ENCODE data around the gene CDH15.

Gene CDH15

DNA sequence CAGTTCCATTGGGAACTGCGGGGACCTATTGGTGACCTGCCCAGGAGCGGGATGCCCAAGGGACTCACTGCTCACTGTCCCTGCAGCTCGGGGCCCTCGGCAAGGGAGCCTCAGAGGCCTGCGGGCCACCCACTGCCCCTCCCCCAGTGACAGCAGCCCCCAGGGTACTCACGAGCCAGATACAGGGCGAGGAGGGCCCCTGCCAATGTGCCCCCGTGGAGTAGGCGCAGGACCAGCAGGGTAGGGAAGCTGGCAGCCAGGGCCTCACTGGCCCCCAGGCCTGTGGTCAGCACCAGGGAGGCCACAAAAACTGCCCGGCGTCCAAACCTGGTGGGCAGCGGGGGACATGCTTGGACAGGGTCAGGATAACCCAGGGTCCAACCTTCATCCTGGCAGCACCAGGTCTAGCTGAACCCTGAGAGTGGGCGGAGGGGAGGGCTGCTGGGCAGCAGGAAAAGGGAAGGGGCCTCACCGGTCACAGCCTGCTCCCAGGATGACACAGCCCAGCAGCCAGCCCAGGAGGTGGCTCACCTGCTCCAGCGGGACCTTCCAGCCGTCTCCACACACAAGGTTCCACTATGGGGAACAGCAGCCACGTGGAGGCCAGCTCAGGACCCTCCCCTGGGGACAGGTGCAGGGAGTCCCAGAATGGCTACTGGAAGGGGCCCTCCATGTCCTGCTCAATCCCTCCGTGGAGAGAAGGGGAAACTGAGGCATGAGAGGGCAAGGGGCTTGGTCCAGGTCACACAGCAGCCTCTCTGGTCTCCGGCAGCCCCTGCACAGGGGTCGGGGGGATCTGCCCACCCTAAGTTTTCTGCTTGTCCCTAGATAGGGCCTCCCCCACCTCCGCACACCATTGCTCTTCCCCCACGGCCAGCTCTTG is 27.9 kb downstream of the CDH15 start:
- no peak for DNase-seq (ENCODE audit: low read depth)

DNA sequence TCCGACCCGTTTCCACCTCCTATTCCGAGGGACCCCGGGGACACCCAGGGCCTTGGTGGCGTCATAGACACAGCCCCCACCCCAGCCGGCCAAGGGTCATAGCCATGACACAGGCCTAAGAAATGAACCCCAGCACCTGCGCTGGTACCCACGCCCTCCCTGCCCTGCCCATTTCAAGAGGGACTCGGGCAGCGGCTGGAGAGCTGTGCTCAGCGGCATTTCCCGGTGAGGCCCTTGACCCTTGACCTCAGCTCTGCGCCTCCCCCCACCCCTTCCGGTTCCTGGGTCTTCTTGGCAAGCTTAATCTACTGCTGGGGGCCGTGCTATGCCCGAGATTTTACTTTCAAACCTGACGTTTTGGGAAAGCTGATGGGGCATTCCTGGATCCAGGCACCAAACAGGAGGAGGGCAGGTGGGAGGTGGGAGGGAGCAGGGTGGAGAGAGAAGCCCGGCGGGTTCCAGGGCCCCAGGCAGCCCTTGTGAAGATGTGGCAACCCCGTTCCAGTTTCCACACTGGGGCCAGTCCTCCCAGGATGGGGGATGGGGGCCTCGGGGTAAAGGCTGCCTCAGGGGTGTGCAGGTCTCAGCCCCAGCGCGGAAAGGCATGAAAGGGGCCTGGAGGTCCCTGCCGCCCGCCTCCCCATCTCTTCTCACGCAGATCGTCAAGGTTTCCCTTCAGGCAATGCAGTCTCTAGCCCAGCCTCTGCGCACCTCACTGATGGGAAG is 28.7 kb downstream of the CDH15 start, which contains the start of gene SLC22A31:
TSS of gene SLC22A31 (minus strand) at position 414 of the 726 bp plus-strand sequence. CDS start at position 378, 36 bp downstream.
- no peak for DNase-seq (ENCODE audit: low read depth)

DNA sequence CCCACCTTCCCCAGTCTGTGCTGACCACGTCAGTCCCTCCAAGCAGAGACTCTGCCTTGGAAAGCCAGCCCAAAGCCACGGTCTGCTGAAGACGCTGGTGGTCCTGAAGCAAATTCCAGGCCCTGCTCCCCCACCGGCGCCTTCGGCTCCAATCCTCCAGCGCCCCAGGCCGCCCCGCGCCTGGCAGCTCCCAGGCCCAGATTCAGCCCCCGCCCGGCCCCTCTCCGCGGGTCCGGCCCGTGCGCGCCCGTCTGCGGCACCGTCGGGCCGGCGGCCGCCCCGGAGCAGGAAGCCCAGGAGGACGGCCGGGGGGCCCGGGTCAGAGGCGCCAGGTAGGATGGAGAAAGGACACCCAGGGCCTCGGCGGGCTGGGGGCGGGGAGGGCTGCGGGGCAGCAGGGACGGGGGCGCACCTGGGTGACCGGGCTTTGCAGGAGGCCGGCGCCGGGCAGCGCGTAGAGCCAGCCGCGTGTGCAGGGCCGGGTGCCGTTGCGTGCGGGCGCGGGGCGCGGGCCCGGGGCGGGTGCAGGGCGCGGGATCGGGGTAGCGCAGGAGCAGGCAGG is 29.4 kb downstream of the CDH15 start:
- no peak for DNase-seq (ENCODE audit: low read depth)

DNA sequence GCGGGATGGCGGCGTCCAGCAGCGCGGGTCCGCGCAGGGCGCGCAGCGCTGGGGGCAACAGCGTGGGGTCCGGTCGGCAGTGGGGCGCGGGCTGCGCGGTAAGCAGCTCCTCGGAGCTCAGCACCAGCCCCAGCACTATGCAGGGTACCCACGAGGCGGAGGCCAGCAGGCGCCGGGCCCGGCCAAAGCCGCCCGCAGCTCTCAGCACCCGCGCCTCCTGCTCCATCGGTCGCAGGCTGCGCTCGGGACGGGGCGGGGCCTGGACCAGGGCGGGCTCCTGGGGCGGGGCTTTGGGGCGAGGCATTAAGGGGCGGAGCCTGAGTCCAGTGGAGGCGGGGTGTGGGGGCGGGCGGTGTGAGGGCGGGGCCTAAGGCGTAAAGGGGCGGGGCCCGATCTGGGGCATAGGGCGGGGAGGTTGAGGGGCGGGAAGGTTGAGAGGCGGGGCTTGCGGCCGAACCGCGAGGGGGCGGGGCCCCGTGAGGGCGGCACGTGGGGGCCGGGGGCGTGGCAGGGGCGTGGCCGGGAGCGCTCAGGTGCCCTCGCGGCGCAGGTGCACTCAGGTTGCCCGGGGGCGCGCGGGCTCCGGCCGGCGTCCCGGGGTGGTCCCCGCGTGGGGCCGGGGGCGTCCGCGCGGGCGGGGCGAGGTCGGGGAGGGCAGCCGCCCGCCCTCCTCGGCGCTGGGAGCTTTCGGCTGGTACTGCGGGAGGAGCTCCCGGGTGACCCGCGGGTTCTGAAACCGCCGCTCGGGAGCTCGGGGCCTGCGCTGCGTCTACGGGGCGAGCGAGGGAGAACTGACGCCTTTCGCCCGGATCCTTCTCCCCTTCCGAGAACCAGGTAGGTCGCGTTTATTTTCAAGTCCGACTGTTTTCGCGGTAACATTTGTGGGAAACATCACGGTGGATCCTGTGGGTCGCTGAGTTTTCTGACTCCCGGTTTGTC is 30.2 kb downstream of the CDH15 start:
- peak; percentile 51 for DNase-seq (ENCODE audit: low read depth)

DNA sequence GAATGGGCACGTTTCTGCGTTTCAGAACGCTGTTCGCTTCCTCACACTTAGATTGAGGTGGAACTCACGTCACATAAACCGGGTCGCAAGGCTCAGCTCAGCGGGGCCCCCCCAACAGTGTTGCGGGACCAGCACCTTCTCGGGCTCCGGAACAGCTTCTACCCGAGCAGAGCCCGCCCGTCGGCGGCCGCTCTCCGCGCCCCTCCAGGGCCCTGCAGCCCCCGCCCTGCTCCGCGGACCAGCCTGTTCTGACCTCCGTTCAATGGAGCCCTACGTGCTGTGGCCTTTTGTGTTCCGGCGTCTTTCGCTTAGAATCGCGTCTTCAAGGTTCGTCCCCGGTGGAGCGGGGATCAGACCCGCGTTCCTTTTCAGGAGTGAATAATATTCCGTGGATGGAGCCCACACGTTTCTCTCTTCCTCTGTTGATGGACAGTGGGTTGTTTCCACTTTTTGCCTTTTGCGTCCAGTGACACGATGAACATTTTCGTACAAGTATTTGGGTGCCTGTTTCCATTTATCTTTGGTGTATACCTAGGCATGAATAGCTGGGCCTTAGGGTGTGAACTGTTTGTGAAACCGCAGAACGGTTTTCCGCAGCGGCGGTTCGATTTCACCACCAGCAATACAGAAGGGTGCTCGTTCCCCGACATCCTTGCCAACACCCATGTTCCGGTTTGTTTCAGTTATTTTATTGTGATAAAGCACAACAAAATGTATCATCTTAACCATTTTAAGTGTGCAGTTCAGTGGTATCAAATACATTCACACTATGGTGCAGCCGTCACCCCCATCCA is 31.1 kb downstream of the CDH15 start:
- DNase-seq (ENCODE audit: low read depth), result no peak

DNA sequence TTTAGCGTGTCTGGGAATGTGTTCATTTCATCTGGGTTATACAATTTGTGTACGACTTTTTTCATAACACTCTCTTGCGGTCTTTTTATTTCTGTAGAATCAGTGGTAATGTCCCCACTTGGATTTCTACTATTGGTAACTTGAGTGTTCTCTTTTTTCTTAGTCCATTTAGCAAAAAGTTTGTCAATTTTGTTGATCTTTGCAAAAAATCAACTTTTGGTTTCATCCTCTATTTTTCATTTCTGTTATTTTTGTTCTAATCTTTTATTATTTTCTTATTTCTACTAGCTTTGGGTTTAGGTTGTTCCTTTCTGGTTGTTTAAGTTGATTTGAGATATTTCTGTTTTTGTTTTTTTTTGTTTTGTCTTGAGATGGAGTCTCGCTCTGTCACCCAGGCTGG is 36.4 kb downstream of the CDH15 start:
- no peak for DNase-seq (ENCODE audit: low read depth)

DNA sequence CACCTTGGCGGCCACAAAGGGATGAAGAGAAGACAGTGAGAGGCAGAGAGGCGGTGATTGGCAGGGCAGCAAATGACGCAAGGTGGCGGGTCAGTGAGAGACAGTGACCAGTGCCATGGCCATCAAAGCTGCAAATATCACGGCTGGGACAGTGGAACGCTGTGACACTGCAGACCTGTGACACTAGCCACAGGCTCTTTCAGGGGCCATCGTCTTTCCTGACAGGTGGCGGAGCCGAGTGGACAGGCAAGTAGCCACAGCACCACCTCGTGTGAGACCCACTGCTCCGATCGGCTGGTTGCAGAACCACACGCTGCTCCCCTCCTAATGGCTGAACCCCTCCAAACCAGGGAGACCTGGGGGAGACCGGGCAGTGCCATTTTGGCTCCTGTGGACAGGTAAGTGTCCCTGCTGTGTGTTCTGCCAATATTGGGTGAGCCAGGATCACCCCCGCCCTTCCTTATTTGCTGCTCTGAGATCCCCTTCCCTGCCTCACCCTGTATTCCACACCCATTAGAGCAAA is 38.0 kb downstream of the CDH15 start:
- no peak for DNase-seq (ENCODE audit: low read depth)

DNA sequence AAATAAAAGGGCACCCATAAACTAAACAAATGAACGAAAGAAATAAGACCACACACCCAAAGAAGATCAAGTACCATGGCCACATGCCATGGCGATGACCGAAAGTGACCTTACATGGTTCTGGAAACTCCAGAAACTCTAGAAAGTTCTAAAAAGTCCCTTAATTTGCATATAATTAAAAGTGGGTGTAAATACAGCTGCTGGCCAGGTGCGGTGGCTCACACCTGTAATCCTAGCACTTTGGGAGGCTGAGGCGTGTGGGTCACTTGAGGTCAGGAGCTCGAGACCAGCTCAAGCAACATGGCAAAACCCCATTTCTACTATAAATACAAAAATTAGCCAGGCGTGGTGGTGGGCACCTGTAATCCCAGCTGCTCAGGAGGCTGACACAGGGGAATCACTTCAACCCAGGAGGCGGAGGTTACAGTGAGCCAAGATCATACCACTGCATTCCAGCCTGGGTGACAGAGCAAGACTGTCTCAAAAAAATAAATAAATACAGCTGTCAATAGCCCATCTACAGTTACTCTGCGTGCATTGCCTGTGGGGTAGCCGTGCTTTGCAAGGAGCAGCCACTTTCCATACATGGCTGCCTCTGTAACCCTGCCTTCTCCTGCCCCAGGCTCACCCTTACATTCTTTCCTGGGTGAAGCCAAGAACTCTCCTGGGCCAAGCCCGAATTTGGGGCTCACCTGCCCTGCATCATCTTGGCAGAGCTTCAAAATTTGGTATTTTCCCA is 38.8 kb downstream of the CDH15 start:
- no peak for DNase-seq (ENCODE audit: low read depth)

DNA sequence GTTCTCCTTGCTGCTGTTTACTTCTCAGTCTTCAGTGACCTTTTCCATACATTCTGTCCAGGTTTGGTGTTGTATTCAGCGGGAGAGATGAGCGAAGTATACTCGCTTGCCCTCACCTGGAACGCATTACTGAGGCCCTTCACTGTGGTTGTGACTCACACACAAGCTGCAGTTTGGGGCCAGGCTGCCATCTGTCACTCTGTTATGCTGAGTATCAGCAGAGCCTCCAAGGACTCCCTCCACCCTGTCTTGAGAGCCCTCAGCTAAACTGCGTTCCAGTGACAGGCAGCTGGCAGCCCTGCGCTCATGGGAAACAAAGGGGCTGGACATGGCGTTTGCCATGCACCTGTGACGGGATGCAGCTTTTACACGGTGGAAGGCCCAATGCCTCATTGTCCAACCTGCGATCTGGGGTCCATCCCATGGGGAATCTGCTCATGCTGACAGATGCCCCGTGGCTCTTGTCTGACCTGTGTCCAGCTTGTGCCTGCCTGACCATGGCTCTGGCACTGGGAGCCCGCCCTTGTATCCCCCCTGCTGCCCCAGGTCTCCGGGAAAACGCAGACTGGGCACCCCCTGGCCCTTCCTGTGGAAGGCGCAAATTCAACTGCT is 39.5 kb downstream of the CDH15 start:
- no peak for DNase-seq (ENCODE audit: low read depth)

DNA sequence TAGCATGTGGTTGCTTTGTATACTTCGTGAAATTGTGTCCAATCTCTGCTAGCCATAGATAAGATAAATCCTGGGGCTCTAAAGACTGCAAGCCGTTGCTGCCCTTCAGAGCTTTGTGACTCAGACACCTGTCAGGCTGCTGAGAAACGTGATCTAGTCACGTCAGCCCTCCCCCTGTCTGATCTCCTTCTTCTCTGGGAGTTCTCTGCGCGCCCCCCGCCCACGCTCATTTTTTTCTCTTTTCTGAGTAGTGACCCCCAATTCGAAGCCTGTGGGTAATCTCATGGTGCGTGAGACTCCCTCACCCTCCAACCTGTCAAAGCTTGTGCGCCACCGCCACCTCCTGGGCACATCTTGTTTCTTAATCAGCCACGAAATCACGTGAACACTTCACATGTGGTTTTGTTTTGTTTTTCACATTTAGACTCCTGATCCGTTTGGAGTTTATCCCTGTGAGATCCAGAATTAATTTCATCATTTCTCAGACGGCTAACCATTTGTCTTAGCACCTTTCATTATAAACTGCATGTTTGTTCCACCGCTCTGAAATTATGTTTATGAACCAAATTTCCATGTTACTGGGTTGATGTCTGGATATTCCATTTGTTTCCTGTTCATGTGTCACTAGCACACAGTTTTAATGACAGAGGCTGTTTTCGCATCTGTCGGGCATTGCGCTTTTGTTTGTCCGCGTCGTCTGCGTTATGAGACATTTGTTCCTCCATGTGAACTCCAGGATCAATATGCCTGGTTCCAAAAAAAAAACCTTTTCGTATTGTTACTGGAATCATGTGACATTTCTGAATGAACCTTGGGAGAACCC is 45.0 kb downstream of the CDH15 start:
- DNase-seq (ENCODE audit: low read depth), result peak; percentile 63

DNA sequence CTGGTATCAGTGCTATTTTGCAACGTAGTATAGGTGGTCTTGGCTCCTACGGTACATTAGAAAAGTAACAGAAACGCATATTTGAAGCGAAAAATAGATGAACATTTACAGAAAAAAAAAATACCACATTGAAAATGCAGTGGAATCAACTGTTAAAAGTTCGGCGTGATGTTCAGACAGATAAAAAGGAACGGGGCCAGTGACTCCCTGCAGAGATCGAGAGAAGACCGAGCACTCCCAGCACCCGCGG is 45.5 kb downstream of the CDH15 start:
- DNase-seq (ENCODE audit: low read depth), result no peak

DNA sequence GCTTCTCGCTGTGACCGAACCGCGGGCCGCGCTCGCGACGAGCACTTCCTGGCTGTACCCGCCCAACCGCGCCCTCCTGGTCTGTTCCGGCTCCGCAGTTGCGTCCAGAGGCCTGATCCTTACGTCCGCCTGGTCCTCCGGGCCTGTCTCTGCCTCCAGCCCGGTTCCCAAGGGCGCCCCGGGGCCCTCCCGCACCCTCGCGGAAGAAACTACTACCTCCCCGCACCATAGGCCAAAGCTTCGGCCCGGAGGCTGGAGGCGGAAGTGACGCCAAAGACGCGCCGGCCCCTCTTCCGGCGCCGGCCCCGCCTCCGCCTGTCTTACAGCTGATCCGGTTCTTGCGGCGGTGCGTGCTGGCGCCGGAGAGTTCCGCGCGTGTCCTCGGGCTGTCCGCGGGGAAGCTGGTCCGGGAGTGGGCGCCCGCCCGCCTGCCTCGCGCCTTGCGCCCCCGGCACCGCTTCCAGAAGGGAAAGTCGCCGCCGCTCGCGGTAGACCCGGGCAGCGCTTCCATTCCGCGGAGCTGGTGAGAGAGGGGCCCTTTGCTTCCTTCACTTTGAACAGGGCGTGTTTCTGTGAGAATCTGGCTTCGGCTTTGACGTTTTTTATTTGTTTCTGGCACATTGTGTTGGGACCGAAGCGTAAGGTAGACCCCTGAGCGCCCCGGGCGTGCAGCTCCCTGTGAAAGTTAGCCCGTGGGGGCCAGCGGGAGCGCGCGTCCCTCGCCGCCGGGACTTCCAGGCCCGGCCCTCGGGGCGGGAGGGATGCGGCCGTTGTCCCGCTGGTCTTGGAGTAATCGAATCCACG is 46.0 kb downstream of the CDH15 start, which contains the start of gene ZNF778:
TSS of gene ZNF778 (plus strand) at position 316 of the 804 bp plus-strand sequence. CDS start 3,425 bp downstream, outside the sequence.
- peak; percentile 64 for DNase-seq (ENCODE audit: low read depth)

DNA sequence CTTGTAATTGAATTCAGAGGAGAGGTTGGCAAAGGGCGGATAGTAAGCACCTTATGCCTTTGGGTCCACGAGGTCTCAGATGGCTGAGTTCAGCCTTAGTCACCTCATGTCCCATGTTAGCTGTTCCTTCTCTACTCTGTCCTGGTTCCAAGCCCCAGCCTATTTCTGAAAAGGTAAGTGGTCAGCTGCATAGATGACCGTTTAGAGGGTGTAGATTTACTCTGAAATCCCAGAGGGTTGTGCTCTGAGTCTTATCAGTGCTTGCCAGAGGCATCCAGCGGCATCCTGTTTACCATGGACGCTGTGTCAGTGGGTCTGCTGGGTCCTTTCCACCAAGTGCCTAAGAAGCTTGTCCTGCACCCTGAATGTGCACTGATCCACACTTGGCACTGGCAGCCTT is 47.8 kb downstream of the CDH15 start:
- no peak for DNase-seq (ENCODE audit: low read depth)

DNA sequence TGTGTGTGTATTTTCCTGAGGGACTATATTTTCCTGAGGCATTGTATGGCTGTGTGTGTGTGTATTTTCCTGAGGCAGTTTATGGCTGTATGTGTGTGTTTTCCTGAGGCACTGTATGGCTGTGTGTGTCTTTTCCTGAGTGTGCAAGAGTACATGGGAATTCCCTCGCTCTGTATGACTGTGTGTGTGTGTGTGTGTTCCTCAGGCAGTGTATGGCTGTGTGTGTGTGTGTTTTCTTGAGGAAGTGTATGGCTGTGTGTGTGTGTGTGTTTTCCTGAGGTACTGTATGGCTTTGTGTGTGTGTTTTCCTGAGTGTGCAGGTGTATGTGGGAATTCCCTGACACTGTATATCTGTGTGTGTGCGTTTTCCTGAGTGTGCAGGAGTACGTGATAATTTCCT is 50.1 kb downstream of the CDH15 start:
- DNase-seq (ENCODE audit: low read depth), result no peak

DNA sequence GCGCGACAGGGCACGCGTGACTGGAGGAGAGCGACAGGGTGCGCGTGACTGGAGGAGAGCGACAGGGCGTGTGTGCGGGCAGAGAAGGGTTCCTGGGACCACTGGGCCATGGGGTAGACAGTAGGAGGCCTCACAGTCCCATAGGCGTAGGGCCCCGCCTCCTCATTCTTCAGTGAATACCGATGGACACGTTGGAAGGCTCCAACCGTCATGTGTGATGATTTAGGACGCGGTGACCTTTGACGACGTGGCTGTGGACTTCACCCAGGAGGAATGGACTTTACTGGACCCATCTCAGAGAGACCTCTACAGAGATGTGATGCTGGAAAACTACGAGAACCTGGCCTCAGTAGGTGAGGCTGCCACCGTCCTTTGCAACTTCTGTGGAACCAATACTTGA is 51.4 kb downstream of the CDH15 start:
- no peak for DNase-seq (ENCODE audit: low read depth)

DNA sequence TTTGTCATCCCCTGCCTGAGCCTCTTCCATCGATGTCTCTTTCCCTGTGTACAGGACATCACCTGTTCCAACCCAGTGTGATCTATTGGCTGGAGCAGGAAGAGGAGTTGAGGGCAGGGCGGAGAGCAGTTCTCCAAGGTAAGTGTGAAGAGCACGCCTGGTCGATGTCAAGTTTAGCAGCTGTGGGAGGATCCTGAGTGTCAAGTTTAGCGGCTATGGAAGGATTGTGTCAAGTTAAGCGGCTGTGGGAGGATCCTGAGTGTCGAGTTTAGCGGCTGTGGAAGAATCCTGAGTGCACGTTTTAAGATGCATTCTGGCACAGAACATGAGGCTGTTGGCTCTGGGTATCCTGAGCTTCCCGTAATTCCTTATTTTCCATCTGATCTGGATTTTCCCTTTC is 53.1 kb downstream of the CDH15 start:
- DNase-seq (ENCODE audit: low read depth), result no peak

DNA sequence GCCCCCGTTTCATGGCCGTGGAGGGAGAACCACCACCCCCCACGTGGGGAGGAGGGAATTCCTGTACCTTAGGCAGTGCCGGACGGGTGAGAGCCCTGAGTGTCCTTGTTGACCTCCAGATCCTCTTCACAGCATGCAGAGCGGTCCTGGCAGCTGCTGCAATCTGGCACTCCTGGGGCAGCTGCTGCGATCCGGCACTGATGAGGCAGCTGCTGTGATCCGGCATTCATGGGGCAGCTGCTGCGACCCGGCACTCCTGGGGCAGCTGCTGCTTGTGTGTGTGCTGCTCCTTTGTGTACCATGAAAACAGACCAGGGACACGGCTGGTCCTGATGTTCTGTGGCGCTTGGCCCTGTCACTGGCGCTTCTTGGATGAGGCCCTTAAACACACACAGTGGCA is 58.7 kb downstream of the CDH15 start:
- no peak for DNase-seq (ENCODE audit: low read depth)

DNA sequence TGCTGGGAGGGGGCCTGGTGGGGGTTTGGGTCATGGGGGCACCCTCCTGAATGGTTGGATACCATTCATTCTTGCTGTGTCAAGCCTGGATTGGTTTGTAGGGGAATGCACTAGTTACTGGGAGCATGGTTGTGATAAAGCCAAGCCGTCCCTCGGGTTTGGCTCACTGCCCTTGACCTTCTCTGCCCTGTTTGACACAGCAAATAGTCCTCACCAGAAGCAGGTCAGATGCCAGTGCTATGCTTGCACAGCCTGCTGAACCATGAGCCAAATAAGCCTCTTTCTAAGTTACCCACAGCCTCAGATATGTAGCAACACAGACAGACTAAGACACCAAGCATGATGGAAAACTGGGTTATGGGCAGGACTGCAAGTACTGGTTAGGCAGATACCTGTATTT is 60.6 kb downstream of the CDH15 start:
- DNase-seq (ENCODE audit: low read depth), result no peak

All from CMK (cell line).